Endometrial microvascular endothelial cells (primary cell): ENCODE data around the gene PCNX1. TPM values are rescaled to one million over a fixed set of nuclear protein-coding genes. Genes with fewer than 3 reads are reported as not detected.
"Not testable (repeated sequence)": the region's sequence is repeated elsewhere in the genome, so short reads cannot be mapped to it uniquely, and the experiment has no call there.

ENCODE experiments used
- in situ Hi-C: cut with HindIII; loops from 2 replicates; pipeline ENCODE4 v1.10.0; 2017; ENCODE audit warnings: low sequenced_read_pairs, low pct_unique_long_range_greater_than_20kb; ENCODE audit errors: inconsistent ontology term
- total RNA-seq: library from RNA; depleted of rRNA; stranded (reverse); fragments of >200 nt; gene quantifications from one replicate; pipeline ENCODE4 v1.2.3, GENCODE V29; 2015; ENCODE audit errors: inconsistent ontology term

Gene PCNX1
- total RNA-seq, 1 donor from 2014 or later, result 19.1 TPM

- in situ Hi-C loops, result no loop called here
Measured at GRCh38 chr14:71107921-71108320, 200.7 kb downstream of the PCNX1 start.

GRCh38 chr14:71108398-71109119, 201.3 kb downstream of the PCNX1 start:
- in situ Hi-C loops, result no loop called here

- in situ Hi-C loops, result no loop called here
Measured at GRCh38 chr14:71113376-71113775, 206.1 kb downstream of the PCNX1 start.

- in situ Hi-C loops, result no loop called here
Measured at GRCh38 chr14:71114565-71114964, 207.3 kb downstream of the PCNX1 start.

GRCh38 chr14:71115306-71115705, 208.0 kb downstream of the PCNX1 start:
- in situ Hi-C loops, result no loop called here

GRCh38 chr14:71115821-71116567, 208.7 kb downstream of the PCNX1 start:
- in situ Hi-C loops, result no loop called here

GRCh38 chr14:71116568-71117122, 209.4 kb downstream of the PCNX1 start:
- in situ Hi-C loops, result no loop called here

- in situ Hi-C loops, result no loop called here
Measured at GRCh38 chr14:71117839-71118743, 210.8 kb downstream of the PCNX1 start.

- in situ Hi-C loops, result no loop called here
Measured at GRCh38 chr14:71119075-71119474, 211.8 kb downstream of the PCNX1 start.

- in situ Hi-C loops, result no loop called here
Measured at GRCh38 chr14:71119832-71120231, 212.6 kb downstream of the PCNX1 start.

GRCh38 chr14:71121001-71121400, 213.7 kb downstream of the PCNX1 start:
- in situ Hi-C loops, result no loop called here

GRCh38 chr14:71121711-71122110, 214.5 kb downstream of the PCNX1 start:
- in situ Hi-C loops, result no loop called here

- in situ Hi-C loops, result no loop called here
Measured at GRCh38 chr14:71122866-71123565, 215.8 kb downstream of the PCNX1 start.

- in situ Hi-C loops, result no loop called here
Measured at GRCh38 chr14:71123579-71124135, 216.4 kb downstream of the PCNX1 start.

- in situ Hi-C loops, result not testable (repeated sequence)
Measured at GRCh38 chr14:71129716-71130490, 222.6 kb downstream of the PCNX1 start.

GRCh38 chr14:71130491-71131179, 223.4 kb downstream of the PCNX1 start:
- in situ Hi-C loops, result no loop called here

- in situ Hi-C loops, result no loop called here
Measured at GRCh38 chr14:71133296-71133695, 226.0 kb downstream of the PCNX1 start.
